ENCODE measurements around the gene CHAC1.

The CHAC1 gene

GRCh38 chr15:40999190-40999589 lies 45.9 kb downstream of the CHAC1 start:
- no peak overlapping the region for H3K27ac ChIP-seq (replicated peaks)
- no peak overlapping the region for H3K4me3 ChIP-seq (replicated peaks; ENCODE audit: insufficient read depth, low read length)
- H3K27me3 ChIP-seq (ENCODE audit: insufficient read depth, poor library complexity, severe bottlenecking) = no peaks in the 10 kb centered on the region
- TF ChIP-seq REST (IDR thresholded peaks at IDR 0.05; ENCODE audit: insufficient replicate concordance, low read depth) (no peak), POLR2AphosphoS5 (IDR thresholded peaks at IDR 0.05; ENCODE audit: low read depth) (no peak), GABPA (IDR thresholded peaks at IDR 0.05; ENCODE audit: low read depth) (no peak), SPI1 (IDR thresholded peaks at IDR 0.05; ENCODE audit: borderline replicate concordance, low read depth) (no peak)
- TF ChIP-seq, protein P1, sequence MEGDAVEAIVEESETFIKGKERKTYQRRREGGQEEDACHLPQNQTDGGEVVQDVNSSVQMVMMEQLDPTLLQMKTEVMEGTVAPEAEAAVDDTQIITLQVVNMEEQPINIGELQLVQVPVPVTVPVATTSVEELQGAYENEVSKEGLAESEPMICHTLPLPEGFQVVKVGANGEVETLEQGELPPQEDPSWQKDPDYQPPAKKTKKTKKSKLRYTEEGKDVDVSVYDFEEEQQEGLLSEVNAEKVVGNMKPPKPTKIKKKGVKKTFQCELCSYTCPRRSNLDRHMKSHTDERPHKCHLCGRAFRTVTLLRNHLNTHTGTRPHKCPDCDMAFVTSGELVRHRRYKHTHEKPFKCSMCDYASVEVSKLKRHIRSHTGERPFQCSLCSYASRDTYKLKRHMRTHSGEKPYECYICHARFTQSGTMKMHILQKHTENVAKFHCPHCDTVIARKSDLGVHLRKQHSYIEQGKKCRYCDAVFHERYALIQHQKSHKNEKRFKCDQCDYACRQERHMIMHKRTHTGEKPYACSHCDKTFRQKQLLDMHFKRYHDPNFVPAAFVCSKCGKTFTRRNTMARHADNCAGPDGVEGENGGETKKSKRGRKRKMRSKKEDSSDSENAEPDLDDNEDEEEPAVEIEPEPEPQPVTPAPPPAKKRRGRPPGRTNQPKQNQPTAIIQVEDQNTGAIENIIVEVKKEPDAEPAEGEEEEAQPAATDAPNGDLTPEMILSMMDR (IDR thresholded peaks at IDR 0.05; ENCODE audit: insufficient read depth, low read length) = no peak
- DNase-seq (ENCODE audit: low read depth in 1 of 2, low spot score in 1 of 2) = no peak

- H3K27ac ChIP-seq (replicated peaks) = no peak overlapping the region
- no peaks in the 10 kb centered on the region for H3K27me3 ChIP-seq (ENCODE audit: insufficient read depth, poor library complexity, severe bottlenecking)
- no peak overlapping the region for H3K4me3 ChIP-seq (replicated peaks; ENCODE audit: insufficient read depth, low read length)
- TF ChIP-seq SPI1 (IDR thresholded peaks at IDR 0.05; ENCODE audit: borderline replicate concordance, low read depth) = no peak
- TF ChIP-seq, protein P1 (IDR thresholded peaks at IDR 0.05; ENCODE audit: insufficient read depth, low read length) = no peak
- TF ChIP-seq GABPA (IDR thresholded peaks at IDR 0.05; ENCODE audit: low read depth) = no peak
- no peak for TF ChIP-seq REST (IDR thresholded peaks at IDR 0.05; ENCODE audit: insufficient replicate concordance, low read depth)
- no peak for TF ChIP-seq POLR2AphosphoS5 (IDR thresholded peaks at IDR 0.05; ENCODE audit: low read depth)
- DNase-seq (ENCODE audit: low read depth in 1 of 2, low spot score in 1 of 2) = no peak
Observed at GRCh38 chr15:41001524-41002214, 48.4 kb downstream of the CHAC1 start.

DNA sequence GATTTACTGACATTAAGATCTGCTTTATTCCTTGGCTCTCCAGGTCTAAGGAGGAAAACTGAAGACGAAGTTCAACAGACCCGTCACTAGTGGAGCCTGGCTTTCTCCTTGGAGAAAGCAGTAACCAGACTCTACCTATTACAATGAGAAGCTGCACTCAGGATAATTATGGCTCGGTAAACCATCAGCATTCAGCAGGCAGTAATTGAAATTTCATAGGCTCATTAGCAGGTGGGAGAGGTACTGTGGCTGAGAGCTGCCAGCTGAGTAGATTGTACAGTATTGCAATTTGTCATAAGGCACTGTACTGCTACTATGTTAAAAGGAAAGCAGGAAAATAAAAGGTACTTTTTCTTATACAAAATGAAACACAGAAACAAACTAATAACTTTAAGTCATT lies 51.2 kb downstream of the CHAC1 start:
- Histone ChIP-seq H3K27ac (replicated peaks) (no peak overlapping the region), H3K27me3 (ENCODE audit: insufficient read depth, poor library complexity, severe bottlenecking) (no peaks in the 10 kb centered on the region), H3K4me3 (replicated peaks; ENCODE audit: insufficient read depth, low read length) (no peak overlapping the region)
- no peak for DNase-seq (ENCODE audit: low read depth in 1 of 2, low spot score in 1 of 2)
- TF ChIP-seq, protein P1 (IDR thresholded peaks at IDR 0.05; ENCODE audit: insufficient read depth, low read length) = no peak
- TF ChIP-seq SPI1 (IDR thresholded peaks at IDR 0.05; ENCODE audit: borderline replicate concordance, low read depth) (no peak), POLR2AphosphoS5 (IDR thresholded peaks at IDR 0.05; ENCODE audit: low read depth) (no peak), REST (IDR thresholded peaks at IDR 0.05; ENCODE audit: insufficient replicate concordance, low read depth) (no peak), GABPA (IDR thresholded peaks at IDR 0.05; ENCODE audit: low read depth) (no peak)

Data from HL-60 (cell line).